GM21515 (cell line): ENCODE results near the gene SNX32.
A peak's percentile ranks its signal among the peaks of the same experiment; 100 is the strongest.
"Not testable (repeated sequence)": the region's sequence is repeated elsewhere in the genome, so short reads cannot be mapped to it uniquely, and the experiment has no call there.

Experiments used
- ATAC-seq: cut with Tn5 transposase; IDR thresholded peaks from one replicate; pipeline ENCODE4 v1.9.1; 2021; ENCODE audit not compliant: unreplicated experiment

The SNX32 gene

DNA sequence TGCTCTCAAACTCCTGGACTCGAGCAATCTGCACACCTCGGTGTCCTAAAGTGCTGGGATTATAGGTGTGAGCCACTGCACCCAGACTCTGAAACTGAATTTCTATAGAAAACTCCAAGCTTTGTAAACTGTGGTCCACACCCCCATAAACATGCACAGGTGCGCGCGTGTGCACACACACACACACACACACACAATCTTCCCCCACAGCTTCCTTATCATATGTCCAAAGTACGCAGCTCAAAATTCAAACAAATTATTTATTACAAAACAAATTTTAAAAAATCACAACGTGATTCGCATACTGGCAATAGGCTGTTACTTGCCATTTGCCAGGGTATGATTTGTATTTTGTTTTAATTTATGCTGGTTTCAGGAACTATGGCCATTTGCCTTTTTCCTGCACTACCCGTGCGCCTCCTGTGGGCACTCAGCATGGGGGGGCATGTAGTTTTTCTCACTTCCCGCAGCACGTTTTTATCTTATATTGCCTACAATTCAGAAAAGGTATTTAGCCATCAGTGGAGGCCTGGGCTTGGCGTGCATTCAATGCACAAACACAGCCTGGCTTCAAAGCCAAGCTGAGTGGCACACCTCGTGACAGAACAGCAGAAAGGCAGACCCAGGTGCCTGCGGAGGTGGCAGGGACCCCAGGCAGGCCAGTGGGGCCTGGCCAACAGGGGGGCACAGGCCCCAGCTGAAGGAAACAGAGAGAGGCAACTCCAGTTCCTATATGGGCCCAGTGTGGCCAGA, 10.8 kb upstream of the SNX32 start:
- ATAC-seq: no peak

DNA sequence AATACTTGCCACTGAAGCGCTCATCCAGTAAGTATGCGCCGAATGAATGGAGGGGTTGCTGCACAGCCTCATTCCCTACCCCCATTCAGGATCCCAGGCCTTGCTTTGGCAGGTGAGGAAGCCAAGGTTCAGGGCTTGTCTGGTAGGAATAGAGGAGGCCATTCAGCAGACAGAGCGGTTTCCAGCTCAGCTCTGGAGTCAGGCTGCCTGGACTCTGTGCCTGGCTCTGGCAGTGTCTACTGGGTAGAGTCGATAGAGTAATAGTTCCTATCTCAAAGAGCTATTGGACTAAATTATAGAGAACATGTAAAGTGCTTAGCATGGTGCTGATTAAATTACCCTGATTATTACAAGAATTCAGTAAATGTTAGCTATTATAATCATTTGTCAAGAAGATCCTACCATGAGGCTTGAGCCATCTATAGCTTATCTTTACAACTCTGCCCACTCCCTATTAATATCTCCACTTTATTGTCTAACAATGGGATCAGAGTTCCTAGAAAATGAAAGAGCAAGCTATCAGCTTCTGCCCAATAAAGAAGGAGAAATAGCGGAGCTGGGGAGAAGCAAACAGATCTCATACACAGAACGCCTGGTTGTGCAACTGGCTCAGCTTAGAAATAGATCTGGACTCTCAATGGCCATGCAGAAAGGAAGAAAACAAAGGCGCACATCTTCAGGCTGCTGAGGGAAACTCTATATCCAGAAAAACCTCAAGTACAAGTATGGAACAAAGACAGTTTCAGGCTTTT, 6.6 kb upstream of the SNX32 start:
- ATAC-seq: no peak

DNA sequence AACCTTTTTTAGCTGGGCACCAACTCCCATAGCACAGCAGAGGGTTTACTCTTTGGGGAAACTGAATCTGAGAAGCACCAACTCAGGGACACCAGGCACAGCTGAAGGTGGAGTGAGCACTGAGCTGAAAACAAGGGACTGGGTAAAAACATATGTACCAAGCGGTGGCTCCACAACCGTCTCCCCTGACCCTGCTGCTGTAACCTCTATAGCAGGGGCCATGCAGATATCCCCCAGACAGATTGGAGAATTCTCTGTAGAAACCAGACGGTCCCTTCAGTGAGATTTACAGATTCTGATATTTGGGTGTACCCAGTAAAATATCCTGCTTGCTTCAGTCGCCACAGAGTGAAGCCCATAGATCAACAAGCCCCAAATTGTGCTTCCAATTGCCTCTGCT, 4.3 kb upstream of the SNX32 start:
- no peak for ATAC-seq

DNA sequence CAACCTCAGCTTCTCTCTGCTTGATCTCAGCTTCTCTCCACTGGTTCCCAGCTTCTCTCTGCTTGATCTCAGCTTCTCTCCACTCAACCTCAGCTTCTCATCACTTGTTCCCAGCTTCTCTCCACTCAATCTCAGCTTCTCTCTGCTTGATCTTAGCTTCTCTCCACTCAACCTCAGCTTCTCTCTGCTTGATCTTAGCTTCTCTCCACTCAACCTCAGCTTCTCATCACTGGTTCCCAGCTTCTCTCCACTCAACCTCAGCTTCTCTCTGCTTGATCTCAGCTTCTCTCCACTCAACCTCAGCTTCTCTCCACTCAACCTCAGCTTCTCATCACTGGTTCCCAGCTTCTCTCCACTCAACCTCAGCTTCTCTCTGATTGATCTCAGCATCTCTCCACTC, 1.5 kb upstream of the SNX32 start:
- ATAC-seq: not testable (repeated sequence)

DNA sequence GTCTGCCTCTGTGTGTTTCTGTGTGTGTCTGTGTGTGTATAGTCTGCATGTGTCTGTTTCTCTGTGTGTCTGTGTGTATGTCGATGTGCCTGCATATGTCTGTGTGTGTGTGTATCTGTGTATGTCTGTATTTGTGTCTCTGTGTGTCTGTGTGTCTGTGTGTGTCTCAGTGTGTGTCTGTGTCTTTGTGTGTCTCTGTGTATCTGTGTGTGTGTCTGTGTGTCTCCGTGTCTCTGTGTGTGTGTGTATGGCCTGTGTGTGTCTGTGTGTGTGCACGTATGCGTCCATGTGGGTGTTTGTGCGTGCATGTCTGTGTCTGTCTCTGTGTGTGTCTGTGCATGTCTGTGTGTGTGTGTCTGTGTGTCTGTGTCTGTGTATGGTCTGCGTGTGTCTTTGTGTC, 439 bp downstream of the SNX32 start:
- peak; percentile 12 for ATAC-seq

DNA sequence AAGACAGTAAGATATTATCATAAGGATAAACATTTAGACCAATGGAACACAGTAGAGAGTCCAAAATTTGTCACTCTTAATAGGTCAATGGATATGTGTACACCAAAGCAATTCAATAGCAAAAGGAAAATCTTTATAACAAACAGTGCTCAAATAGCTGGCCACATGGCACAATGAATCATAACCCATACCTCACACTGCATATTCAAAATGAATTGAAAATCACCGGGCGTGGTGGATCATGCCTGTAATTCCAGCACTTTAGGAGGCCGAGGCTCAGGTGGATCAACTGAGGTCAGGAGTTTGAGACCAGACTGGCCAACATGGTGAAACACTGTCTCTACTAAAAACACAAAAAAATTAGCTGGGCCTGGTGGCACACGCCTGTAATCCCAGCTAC, 8.4 kb downstream of the SNX32 start:
- ATAC-seq: no peak

DNA sequence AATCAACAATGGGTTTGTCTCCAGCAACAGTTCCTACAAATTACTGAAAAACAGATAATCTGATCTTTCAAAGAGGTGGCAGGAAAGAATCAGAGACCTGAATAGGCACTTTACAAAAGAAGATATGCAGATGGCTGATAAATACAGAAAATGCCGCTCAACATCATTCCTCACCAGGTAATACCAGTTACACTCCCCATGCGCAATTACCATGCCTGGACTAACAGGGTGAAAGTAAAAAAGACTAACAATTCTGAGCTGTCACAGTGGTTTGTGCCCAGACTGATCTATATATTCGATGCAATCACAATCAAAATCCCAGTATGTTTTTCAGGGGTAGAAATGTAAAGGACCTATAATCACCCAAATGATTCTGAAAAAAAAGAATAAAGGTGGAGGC, 10.0 kb downstream of the SNX32 start:
- ATAC-seq: no peak

DNA sequence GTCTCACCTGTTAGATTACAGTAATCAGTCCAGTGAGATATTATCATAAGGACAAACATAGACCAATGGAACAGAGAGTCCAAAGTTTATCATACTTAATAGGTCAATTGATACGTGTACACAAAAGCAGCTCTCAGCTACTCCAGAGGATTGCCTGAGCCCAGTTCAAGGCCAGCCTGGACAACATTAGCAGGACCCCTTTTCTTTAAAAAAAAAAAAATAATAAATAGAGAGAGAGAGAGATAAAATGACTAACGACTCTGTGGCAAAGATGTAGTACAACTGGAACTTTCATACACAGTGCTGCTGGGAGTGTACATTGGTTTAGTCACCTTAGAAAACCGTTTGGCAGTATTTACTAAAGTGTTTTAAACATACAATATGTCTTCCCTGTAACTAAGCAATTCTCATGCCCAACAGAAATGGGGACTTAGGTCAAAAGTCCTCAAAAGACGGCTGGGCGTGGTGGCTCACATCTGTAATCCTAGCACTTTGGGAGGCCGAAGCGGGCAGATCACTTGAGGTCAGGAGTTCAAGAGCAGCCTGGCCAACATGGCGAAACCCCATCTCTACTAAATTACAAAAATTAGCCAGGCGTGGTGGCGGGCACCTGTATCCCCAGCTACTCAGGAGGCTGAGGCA, 10.6 kb downstream of the SNX32 start:
- ATAC-seq: no peak

DNA sequence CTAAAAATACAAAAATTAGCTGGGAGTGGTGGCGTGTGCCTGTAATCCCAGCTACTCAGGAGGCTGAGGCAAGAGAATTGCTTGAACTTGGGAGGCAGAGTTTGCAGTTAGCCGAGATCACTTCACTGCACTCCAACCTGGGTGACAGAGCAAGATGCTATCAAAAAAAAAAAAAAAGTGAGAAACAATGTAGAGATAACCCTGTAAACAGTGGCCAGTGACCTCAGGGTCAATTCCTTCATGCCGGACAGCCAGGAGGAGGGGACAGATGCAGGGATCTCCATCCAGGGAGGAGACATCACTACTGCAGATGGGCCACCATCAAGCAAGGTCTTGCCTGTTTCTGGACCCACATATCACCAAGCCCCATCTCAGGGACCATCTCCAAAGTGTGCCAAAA, 14.0 kb downstream of the SNX32 start:
- ATAC-seq: no peak

DNA sequence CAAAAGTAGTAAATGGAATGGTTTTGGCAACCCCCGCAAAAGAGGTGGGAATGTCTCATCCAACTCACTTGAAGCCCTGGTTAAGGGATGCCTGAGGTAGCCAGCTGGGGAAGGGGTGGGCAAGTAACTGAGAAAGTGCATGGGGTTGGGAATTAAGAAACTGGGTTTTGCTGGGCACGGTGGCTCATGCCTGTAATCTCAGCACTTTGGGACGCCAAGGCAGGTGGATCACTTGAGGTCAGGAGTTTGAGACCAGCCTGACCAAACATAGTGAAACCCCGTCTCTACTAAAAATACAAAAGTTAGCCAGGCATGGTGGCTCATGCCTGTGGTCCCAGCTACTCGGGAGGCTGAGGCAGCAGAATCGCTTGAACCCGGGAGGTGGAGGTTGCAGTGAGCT, 14.9 kb downstream of the SNX32 start:
- ATAC-seq: not testable (repeated sequence)

DNA sequence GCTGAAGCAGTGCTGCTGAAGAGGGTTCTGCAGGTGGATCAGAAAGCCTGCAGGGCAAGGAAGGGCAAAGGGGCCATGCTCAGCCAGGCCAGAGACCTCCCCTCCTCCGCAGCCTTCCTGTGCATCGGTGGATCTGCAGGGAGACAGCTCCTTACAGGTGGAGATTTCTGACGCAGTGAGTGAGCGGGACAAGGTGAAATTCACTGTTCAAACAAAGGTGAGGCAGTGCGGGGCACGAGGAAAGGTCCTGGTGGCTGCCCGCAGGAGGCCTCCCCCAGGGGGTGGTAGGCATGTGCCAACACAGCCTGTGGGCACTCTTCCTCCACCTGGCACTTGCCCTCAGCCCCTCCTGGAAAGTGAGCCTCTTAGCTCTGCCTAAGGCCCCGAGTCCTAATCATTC, 15.6 kb downstream of the SNX32 start:
- no peak for ATAC-seq

DNA sequence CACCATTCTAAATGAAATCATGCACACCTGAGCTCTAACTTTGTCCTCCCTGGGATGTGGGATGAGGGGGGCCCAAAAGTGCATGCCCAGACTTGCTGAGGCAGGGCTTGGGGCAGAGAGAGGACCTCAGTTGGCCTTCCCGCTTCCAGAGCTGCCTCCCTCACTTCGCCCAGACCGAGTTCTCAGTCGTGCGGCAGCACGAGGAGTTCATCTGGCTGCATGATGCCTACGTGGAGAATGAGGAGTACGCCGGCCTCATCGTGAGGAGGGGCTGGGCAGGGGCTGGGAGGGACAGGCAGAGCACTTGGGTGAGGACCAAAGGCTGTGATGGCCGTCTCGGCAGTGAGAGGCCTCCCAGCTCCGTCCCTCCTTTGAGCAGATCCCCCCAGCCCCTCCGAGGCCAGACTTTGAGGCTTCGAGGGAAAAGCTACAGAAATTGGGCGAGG, 16.0 kb downstream of the SNX32 start:
- no peak for ATAC-seq

DNA sequence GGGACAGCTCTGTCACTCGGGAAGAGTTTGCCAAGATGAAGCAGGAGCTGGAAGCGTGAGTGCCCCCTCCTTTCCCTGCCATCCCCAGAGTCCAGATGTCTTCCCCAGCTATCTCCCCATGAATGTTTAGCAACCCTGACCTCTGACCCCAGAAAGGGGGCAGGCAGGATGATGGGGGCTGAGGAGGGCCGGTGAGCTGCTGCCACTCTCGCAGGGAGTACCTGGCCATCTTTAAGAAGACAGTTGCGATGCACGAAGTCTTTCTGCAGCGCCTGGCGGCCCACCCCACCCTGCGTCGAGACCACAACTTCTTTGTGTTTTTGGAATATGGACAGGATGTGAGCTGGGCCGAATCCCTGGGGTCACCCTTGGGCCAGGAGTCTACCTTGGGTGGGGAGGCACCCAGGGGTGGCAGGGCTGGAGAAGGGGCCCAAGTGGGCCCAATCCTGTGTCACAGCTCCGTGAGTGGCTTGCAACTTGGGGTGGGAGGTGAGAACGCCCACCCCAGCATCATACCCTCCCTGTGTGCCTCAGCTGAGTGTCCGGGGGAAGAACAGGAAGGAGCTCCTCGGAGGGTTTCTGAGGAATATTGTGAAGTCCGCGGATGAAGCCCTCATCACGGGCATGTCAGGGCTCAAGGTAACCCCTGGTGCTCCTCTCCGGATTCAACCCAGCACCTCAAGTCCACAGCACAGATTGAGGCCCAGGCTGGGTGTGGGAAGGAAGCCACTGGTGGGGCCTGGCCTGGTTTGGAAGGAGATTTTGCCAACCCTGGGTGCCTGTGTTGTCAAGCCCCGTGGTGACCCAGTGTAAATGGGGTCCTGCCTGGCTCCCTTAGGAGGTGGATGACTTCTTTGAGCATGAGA, 16.7 kb downstream of the SNX32 start:
- ATAC-seq: no peak

DNA sequence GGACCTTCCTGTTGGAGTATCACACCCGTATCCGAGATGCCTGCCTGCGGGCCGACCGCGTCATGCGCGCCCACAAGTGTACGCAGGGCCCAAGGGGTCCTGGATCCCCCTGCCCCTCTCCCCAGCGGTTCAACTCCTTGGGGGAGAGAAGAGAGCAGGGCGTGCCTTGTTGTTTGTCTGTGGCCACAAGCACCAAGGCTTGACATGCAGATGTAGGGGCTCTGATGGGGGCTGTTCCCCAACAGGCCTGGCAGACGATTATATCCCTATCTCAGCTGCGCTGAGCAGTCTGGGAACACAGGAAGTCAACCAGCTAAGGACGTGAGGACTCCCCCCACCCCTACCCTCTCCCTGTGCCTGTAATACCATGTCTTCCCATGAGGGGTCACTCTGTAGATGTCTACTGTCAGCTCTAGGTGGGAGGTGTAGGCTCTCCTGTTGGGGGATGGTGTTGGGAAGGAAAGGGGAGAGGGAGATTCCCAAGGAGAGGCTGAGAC, 17.4 kb downstream of the SNX32 start:
- no peak for ATAC-seq

DNA sequence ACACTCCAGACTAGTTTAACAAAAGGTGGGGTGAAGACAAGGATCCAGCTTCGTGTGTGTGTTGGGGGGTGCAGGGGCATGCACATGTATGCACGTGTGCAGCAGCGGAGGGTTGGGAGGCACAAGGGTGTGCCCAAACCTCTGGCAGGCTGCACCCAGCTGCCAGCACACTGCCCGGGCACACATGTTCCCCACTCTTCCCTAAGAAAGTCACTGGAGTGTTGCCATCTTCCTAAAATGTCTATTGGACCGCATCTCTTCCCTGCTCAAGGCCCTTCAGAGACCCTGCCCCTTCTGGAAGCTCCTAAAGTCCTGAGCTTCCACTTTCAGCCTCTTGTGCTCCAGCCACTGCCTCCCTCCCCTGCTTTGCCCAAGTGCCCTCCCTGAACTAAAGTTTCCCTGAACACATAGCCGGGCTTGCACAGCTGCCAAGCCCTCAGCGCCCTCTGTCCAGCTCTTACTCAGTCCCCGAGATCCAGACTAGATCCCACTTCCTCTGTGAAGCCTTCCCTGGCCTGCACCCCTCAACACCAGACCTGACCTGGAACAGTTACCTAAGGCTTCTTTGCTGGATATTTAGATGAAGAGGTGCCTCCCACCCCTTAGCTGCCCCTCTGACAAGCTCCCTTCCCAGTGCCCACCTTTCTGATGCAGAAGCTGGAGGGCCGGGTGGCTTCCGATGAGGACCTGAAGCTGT, 18.2 kb downstream of the SNX32 start:
- no peak for ATAC-seq

DNA sequence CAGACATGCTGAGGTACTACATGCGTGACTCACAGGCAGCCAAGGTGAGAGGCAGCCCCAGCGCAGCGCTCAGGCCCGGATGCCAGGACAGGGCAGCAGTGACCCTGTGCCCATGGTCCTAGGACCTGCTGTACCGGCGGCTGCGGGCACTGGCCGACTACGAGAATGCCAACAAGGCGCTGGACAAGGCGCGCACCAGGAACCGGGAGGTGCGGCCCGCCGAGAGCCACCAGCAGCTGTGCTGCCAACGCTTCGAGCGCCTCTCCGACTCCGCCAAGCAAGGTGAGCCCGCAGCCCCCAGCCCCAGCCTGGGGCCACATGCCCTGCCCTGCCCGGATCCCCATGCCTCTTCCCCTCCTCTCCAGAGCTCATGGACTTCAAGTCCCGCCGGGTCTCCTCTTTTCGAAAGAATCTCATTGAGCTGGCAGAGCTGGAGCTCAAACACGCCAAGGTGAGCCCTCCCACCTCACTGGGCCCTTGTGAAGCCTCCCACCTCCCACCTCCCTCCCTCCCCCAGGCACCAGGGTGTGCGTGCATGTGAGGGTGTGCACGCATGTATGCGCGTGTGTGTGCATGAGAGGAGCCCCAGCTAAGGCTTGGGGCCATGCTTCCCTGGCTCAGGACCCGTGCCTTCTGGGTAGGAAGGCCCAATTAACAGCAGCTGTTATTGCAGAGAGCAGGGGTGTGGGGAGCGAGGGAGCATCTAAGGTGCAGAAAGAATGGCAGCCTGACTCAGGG, 18.9 kb downstream of the SNX32 start:
- no peak for ATAC-seq

DNA sequence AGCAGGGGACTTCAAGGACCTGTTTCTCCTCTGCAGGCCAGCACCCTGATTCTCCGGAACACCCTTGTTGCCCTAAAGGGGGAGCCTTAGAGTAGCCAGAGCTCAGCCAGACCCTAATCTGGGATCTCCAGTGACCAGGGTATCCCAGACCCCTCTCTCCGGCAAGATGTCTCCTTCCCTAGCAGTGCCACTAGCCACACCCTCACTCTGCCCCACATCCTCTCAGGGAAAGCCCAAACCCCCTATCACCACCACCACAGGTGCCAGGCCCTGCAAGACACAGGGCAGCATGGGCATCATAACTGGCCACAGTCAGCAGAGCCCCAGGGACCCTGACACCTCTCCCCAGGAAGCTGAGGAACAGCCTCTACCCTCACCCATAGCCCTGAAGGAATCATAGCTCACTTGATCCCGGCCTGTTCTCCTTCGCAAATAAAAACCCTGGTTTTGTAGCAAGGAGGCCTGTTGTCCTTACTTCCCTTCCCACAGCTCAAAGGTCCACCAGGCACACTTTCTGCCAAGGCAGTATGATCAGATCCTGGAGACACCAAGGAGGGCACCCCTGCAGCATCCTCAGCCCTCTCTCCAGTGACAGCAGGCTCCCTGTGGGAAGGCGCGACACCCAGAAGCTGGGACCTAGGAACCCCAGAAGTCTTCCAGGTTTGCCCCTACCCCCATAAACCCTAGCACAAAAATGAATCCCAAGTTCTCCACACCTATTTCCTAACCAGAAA, 19.6 kb downstream of the SNX32 start:
- ATAC-seq: no peak

DNA sequence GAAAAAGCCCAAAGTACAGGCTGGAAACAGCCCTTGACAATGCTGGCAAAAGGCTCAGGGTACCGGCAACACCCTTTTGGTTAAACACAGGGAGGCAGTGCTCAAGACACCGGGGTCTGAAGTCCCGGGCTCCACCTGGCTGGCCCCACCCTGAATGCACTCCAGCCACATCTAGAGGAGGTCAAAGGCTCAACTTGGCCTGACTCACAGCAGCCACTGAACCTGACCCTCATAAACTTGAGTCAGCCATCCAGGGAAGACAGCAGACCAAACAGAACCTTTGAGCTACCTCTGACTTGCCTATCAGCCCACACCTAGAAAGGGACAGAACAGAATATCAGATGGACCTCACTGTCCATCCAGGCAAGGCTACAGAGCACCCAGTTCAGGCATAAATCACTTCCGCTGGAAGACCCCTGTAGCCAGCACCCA, 20.4 kb downstream of the SNX32 start:
- no peak for ATAC-seq
